ENCODE data around the gene TAP2.
"Not testable (repeated sequence)": the region's sequence is repeated elsewhere in the genome, so short reads cannot be mapped to it uniquely, and the experiment has no call there.

Gene TAP2

DNA sequence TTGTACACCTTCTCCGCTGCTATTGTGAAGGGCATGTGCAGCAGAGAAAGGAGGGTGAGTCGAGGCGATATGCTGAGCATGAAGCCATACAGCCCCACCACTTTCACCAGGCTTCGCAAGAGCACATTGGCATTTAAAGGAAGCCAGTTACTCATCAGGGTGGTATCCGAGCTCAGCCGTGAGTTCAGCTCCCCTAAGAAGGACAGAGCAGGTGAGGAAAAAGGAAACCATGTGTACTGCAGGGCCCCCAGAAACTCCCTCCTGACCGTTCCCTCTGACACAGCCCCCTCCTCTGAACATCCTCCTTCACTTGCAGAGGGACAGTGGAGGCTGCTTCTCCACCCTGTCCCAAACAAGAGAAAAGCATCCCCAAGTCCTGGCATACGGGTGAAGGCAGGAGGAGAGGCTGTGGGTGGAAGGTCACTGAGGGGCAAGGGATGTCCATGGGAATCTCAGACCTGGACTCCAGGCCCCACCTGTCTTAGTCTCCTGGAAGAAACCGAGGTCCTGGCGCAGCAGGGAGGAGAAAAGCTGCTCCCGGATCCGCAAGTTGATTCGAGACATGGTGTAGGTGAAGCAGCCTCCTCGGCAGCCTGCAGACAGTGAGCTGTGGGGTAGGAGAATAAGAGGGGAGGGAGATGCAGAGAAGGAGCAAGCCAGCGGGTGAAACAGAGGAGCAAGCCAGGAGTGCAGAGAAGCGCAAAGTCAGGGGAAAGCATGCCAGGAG lies 3.2 kb downstream of the TAP2 start:
- no peak for DNase-seq (ENCODE audit: low read depth in 3 of 3)

DNA sequence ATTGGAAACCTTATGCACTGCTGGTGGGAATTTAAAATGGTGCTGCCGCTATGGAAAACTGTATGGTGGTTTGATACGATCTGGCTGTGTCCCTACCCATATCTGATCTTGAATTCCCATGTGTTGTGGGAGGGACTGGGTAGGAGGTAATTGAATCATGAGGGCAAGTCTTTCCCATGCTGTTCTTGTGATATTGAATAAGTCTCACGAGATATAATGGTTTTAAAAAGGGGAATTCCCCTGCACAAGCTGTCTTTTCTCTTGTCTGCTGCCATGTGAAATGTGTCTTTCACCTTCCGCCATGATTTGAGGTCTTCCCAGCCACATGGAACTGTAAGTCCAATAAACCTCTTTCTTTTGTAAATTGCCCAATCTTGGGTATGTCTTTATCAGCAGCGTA lies 4.9 kb downstream of the TAP2 start:
- no peak for DNase-seq (ENCODE audit: low read depth in 3 of 3)

DNA sequence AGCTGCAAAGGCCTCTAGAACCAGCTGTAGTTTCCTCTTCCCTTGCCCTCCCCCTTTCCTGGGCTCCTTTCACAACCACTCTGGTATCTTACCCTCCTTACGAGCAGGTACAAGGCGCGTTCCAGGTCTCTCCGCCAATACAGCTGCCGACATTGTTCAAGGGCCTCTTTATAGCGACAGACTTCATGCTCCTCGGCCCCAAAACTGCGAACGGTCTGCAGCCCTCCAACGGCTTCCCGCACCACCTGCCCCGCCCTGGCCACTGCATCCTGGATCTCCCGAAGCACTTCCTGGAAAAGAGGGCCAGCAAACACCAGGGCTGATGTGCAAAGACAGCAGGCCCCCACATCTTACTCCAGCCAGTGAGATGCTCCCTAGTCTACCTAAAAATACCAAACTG lies 6.0 kb downstream of the TAP2 start:
- no peak for DNase-seq (ENCODE audit: low read depth in 3 of 3)

DNA sequence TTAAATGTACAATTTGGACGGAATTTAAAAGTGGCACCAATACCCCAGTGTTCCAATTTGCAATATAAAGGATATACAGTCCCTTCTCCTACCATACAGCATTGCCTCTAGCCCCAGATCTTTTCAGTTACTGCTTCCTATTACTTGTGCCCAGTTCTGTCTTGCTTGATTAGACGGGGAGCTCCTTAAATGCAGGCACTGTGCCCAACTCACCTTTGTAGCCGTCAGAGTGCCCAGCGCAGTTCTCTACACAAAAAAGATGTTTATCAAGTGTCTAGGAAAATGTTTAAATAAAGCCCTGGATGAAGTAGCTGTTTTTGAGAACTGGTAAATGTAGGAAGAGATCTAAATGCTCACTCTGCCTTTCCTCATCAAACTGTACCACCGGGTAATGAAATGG lies 7.6 kb downstream of the TAP2 start:
- no peak for DNase-seq (ENCODE audit: low read depth in 3 of 3)

DNA sequence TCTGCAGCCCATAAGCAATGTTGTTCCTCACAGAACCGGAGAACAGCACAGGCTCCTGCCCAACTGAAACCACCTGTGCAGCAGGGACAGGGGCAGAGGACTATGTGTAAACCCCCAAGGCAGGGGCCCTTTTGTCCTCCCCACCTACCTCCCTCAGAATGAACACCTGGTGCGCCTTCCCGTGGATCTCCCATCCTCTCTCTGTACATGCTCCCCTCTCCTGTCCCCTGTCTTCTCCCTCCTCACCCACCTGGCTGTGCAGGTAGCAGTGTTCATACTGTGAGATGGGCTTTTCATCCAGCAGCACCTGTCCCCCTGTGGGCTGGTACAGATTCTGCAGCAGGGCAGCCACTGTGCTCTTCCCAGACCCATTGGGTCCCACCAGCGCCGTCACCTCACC lies 8.5 kb downstream of the TAP2 start:
- no peak for DNase-seq (ENCODE audit: low read depth in 3 of 3)

DNA sequence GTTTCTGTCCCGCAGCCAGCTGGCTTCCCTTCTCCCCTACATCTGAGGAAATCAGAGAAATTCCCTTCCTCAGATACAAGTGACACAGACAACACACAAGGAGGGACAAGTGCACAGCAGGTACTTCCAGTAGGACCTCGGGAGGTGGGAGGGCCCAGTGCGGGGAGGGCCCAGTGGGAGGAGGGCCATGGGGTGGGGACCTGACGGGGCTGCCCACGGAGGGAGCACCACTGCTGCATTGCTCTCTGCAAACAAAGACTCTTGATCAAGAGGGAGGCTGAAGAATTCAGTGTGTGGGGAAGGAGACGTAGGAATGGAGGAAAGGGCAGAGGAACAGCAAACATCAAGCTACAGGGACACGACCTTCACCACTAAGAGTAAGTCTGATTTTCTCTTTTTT lies 9.0 kb downstream of the TAP2 start:
- no peak for DNase-seq (ENCODE audit: low read depth in 3 of 3)

DNA sequence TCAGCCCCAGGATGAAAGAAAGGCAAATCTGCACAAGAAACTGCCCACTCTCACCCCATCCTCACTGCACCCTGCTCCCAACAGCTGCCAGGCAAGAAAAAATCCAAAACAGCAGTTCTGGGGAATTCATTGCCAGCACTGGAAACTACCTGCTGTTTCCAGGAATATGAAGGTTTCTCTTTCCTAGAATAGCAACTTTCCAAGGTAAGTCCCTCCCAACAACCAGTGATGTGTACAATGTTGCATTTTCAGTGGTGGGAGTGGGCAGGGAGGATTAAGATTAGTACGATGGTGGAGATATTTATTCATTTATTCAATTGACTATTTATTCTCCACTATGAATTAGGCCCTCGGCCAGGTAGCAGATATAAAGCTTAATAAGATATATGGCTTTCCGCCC lies 11.5 kb downstream of the TAP2 start:
- DNase-seq (ENCODE audit: low read depth in 3 of 3), result no peak

DNA sequence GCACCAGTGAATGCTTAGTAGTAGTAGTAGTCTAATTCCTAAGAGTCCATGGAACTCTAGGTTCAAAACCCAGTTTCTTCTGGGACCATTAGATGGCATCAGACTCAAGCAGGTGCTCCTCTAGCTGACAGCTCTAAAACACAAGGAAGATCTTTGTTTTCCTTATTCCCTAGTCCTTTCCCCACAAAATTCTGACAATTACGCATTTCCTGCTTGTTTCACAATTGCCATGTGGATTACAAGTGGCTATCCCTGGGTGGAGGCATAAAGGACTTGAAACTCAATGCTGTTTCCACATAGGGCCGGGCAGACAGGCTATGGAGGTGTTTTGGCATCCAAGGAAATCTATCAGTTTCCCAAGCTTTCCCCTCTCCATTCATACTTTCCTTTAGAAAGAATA lies 12.6 kb downstream of the TAP2 start:
- no peak for DNase-seq (ENCODE audit: low read depth in 3 of 3)

DNA sequence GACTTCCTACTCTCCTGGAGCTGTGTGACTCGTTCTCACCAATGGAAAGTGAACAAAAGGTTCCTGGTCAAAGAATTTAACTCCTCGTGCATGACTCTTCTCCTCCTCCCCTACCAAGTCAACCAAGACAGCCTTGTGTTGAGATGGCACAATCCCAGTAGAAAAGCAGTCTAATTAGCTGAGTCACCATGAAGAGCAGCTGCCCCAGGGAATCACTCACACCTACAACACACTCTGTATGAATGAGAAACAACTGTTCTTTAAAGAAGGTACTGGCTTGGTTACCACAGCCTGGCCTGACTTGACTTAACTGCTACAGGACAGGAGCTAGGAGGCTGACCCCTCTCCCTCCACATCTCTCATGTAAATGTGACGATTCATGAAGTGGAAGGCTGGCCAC lies 18.8 kb downstream of the TAP2 start:
- DNase-seq (ENCODE audit: low read depth in 3 of 3), result no peak

DNA sequence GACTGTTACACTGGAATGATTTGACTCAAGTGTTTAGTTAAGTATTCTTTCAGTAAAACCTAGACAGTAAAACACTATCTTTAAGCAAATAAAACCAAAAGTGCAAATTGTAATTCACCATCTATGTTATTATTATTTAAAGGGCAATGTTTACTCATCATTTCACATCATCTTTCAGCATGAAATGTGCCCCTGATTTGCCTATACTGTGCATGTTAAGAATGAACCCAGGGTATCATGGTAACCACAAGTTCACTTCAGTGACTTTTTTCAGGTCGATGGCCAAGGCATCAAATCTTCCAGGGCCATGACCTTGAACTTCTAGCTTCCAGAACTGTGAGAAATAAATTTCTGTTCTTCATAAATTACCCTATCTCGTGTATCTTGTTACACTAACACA lies 19.7 kb downstream of the TAP2 start:
- DNase-seq (ENCODE audit: low read depth in 3 of 3), result no peak

DNA sequence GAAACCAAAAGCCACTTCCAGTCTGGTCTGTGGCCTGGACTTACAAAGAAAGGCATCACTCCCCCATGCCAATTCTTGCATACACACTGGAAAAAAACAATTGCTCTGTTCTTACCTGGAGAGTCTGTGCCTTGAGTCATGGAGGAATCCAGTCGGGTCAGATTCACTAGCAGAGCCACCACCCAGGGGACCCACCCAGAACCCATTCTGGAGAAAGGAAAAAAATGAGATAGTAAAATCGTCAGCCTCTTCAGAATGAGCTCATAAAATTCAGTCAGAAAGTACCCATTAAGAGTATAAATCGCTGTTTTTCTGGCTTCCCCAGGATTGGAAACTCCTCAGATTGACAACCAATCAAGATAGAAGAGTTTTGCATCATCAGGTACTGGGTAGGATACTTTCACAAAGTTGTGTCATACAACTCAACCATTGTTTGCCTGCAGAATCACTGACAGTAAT lies 21.8 kb downstream of the TAP2 start, which contains the start of gene HLA-DOB:
HLA-DOB (minus strand) TSS at position 257 of the 459 bp plus-strand sequence; CDS start at position 206, 51 bp downstream.
- no peak for DNase-seq (ENCODE audit: low read depth in 3 of 3)

DNA sequence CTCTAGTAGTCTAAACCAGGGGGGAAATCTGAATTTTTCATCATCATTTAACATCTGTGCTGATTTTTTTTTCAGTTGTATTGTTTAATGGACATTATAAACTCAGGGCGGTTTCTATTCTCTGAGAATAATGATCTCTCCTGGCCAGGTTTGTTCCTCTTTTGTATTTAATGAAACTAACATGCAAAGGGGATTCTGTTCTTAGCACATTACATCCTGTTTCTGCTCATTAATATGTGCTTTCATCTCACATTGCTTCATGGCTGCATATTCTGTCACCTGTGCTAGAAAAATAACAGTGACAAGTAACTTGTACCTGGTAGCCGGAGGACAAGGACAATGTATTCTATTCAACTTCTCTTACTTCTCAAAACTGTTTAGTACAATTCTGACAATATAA lies 22.5 kb downstream of the TAP2 start:
- DNase-seq (ENCODE audit: low read depth in 3 of 3), result no peak

DNA sequence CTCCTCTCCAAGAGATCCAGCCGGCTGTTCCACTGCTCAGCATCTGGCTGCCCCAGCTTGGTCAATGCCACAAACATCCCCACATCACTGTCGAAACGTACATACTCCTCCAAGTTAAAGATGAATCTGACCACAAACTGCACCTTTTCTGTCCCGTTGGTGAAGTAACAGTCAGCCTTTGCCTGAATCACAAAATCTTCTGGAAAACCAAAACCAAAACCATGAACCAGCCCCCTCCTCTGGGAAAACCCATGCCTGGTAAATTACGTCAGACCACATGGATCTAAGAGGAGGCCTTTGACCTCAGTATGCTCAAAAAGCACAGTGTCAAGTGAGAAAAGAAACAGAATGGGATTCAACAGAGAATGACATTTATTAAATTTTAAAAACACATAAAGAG lies 23.4 kb downstream of the TAP2 start:
- DNase-seq (ENCODE audit: low read depth in 3 of 3), result no peak

DNA sequence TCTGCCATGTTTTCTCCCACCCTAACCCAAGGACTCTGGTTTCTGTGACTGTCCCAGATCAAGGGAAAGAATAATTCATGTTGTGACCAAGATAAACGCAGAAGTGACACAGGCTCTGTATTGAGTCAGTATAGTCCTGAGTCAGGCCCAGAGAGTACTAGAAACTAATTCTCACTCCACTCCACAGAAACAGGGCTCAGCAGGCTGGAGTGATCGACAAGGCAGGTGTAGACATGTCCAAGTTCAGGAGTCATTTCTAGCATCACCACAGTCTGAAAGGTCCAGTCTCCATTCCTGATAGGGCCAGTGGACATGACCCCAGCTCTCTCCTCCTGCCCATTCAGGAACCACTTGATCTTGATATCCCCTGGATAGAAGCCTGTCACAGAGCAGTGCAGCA lies 24.4 kb downstream of the TAP2 start:
- no peak for DNase-seq (ENCODE audit: low read depth in 3 of 3)

DNA sequence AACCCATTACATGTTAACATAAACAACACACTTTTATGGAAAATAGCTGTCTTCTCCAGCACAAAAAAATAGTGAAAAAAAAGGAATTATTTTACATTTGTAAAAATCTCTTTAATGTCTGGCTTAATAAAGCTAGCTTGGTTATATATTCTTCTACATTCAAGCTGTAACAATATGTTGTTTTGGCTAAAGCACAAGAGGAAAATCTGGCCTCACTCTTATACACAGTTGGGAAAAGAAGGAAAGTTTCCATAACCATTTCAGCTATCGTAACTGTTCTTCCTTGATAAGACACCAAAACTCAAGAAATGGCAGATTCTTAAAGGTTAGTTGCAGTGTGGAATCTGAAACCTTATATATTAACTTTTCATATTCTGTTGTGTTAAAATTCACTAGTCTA lies 29.4 kb downstream of the TAP2 start:
- DNase-seq (ENCODE audit: low read depth in 3 of 3), result no peak

DNA sequence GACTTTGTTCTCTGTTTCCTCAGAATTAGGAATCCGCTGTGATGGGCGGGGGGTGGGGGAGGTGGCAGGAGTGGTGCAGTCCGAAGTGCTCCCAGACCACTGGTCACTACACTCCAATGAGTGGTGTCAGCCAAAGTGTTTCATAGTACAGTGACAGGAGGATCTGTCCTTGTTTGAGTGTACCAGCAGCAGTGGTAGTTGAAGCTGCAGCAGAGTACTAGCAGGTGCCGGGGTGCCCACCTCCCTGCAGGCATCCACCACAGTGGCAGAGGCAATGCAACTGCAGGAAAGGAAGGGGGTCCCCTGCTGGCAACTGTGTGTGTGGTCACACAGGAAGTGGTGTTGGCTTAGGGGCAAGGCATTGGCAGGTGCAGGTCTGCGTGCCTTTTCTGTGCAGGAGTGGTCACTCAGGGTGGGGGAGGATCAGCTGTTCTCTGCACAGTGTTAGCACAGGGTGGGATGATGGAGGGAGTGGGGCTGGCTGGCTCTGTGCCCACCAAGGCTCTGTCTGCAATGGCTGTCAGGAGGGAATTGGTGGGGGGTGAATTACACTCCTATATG lies 31.4 kb downstream of the TAP2 start:
- DNase-seq (ENCODE audit: low read depth in 3 of 3), result no peak

DNA sequence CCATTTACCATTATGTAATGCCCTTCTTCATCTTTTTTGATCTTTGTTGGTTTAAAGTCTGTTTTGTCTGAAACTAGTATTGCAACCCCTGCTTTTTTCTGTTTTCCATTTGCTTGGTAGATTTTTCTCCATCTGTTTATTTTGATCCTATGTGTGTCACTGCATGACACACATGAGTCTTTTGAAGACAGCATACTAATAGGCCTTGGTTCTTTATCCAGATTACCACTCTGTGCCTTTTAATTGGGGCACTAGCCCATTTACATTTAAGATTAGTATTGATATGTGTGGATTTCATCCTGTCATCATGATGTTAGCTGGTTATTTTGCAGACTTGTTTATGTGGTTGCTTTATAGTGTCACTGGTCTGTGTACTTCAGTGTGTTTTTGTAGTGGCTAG lies 33.1 kb downstream of the TAP2 start:
- DNase-seq (ENCODE audit: low read depth in 3 of 3), result not testable (repeated sequence)

DNA sequence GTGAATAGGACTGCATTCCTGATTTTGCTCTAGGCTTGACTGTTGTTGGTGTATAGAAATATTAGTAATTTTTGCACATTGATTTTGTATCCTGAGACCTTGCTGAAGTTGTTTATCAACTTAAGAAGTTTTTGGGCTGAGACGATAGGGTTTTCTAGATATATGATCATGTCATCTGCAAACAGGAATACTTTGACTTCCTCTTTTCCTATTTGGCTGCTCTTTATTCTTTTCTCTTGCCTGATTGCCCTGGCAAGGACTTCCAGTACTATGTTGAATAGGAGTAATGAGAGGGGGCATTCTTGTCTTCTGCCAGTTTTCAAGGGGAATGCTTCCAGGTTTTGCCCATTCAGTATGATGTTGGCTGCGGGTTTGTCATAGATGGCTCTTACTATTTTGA lies 35.1 kb downstream of the TAP2 start:
- no peak for DNase-seq (ENCODE audit: low read depth in 3 of 3)

DNA sequence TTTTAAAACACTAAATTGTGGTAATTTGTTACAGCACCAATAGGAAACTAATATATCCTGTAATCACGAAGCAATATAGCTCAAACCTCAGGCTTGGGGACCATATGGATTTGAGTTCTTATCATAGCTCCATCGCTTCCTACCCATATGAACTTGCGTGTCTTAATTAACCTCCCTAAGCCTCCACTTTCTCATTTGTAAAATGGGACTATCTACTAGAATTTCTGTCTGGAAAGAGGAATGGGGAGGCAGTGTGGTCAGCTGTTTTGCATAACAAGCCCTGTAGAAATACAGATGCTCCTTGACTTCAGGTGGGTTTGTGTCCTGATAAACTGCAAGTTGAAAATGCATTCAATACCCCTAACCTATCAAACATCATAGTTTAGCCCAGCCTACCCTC lies 38.8 kb downstream of the TAP2 start:
- DNase-seq (ENCODE audit: low read depth in 3 of 3), result no peak

DNA sequence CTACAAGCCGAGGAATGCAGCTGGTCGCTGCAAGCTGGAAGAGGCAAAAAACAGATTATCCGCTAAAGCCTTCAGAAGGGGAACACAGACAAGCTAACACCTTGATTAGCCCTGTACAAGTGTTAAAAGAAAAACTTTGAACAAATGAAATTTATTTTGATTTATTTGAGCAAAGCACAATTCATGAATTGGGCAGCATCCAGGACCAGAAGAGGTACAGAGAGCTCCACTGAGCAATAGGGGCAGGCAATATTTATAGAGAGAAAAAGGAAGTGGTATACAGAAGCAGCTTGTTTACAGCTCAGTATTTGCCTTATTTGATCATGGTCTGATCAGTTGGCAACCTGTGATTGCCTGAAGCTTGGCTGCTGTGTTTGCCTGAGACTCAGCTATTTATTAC lies 39.4 kb downstream of the TAP2 start:
- DNase-seq (ENCODE audit: low read depth in 3 of 3), result no peak

DNA sequence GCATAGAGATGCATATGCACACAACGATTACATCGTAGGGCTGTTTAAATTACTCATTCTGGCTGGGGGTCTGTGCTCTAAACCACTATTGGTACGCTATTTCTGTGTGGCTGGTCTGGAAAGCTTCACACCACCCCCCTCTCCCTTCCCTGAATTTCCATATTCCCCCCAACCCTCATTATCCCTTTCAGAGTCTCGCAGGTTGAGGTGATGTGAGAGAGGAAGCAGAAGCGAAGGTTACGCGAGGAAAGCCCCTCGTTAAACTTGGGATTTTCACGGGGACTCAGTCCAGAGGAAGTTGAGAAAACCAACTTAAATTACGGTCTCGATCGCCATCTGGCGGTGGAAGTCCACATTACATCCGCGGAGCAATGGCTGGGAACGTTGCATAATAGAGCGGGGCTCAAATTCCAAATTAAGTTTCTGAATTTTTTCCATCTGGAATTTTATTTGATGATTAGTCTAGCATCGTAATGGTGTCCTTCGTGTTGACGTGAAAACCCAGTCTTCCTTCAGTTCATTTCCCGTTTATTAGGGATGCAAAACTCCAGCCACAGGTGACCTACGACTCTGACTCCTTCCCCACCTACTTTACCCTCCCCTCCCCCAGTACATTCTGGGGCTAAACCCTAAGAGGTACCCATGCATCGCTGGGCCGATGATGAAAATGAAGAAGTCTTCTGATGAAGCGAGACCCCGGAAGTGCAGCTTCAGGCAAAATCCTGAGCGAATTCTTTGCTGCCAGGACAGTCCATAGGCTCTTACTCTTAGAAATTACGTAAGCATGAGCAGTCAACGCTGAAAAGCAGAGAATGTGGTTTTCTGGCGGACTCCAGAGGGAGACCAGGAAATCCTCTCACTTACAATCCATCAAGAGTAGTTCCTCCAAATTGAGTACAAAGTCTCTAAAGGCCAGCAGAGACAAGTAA lies 41.4 kb downstream of the TAP2 start:
- DNase-seq (ENCODE audit: low read depth in 3 of 3), result peak; percentile 49 to 60 (median 55)

DNA sequence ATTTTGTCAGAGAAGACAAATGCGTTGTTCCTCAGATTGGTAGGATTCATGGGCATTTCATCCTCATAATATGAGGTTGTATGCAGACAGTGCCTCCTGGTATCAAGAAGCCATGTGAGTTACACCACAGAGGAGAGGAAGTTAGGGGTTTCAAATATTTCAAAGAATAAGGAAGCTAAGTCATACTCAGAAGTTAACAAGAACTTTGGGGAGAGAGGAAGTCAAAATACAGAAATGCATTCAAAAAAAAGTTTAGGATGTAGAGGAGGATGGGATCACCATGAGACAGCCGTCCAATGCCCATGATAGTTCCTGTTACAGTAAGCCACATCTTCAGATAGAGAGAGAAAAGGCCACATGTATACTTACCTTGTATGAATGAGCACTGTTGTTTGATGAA lies 44.0 kb downstream of the TAP2 start:
- DNase-seq (ENCODE audit: low read depth in 3 of 3), result no peak
